H1 (cell line): ENCODE results near the gene SCN2A. TPM values are rescaled to one million over a fixed set of nuclear protein-coding genes. Genes with fewer than 3 reads are reported as not detected.

ENCODE experiments used
- CHD1 ChIP-seq: IDR thresholded peaks from 2 replicates; pipeline ENCODE4 v1.6.1; 2012; ENCODE audit warnings: low read depth, low read length, improper control_type of control experiment
- EP300 ChIP-seq, 2 experiments: IDR thresholded peaks; 1 replicate in 1 of 2; 2 replicates in 1 of 2; pipeline ENCODE4 v1.6.1; 2011 to 2012; ENCODE audit warnings: low read depth in 2 of 2, low read length in 2 of 2, mild to moderate bottlenecking in 2 of 2, borderline replicate concordance in 1 of 2, inconsistent platforms in 1 of 2, moderate library complexity in 1 of 2
- JUND ChIP-seq: IDR thresholded peaks from 2 replicates; pipeline ENCODE4 v1.6.1; 2011; ENCODE audit warnings: mild to moderate bottlenecking, improper control_type of control experiment, low read length
- PHF8 ChIP-seq: fragments of 200-600 bp; sonication (generic); conservative IDR thresholded peaks from 2 replicates; pipeline ENCODE4 v1.7.1; 2012; ENCODE audit warnings: low read depth, mild to moderate bottlenecking, inconsistent platforms, low read length, moderate library complexity
- TBP ChIP-seq: IDR thresholded peaks from 2 replicates; pipeline ENCODE4 v1.6.1; 2011; ENCODE audit warnings: low read depth, low read length, improper control_type of control experiment
- YY1 ChIP-seq: IDR thresholded peaks from 2 replicates; pipeline ENCODE4 v1.6.1; 2011; ENCODE audit warnings: low read depth, mild to moderate bottlenecking, low read length
- polyA plus RNA-seq, 7 experiments: library from polyadenylated mRNA; depleted of rRNA in 3 of 7; stranded (reverse) in 5 of 7; unstranded in 2 of 7; fragments of >200 nt in 5 of 7; fragments of 200-250 nt in 2 of 7; gene quantifications; 1 replicate in 5 of 7; 2 replicates in 1 of 7; 4 replicates in 1 of 7; pipeline versions ENCODE4 v1.2.1 to v1.2.3, GENCODE V29; 2011 to 2013; ENCODE audit warnings: missing spikeins in 2 of 7, mixed read lengths in 2 of 7
- total RNA-seq: library from RNA; stranded (reverse); fragmentation: NEBNext Ultra II Directional; extraction: Animal tissue kit (Norgen Biotek cat#: 25700); gene quantifications from 2 replicates; pipeline ENCODE4 v1.2.1, GENCODE V29; 2021

The SCN2A gene
- total and polyA plus RNA-seq, 2 of the 8 experiments (the other 6 are each of a cell fraction or from before 2014, with no cell fraction given) = 0.18 to 1.1 TPM

DNA sequence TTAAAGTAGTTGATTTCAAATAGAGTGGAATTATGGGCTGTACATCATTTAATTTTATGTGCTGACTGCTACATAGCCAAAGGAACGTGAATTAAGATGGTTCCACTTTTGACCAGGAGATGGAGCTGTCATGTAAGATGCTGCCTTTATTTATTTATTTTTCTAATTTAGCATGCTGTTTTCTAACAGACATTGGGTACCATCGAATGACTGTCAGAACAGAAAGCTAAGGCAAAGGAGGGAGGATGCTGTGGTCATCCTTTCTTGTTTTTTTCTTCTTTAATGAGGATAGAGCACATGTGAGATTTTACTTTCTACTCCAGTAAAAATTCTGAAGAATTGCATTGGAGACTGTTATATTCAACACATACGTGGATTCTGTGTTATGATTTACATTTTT is at the start of gene SCN2A (continued):
- no peak for TF ChIP-seq JUND
- TF ChIP-seq PHF8 = no peak
- no peak for TF ChIP-seq CHD1
- TF ChIP-seq EP300 (IDR thresholded peaks at IDR 0.05; ENCODE audit: borderline replicate concordance in 1 of 2, low read depth in 2 of 2, low read length in 2 of 2) = no peak
- no peak for TF ChIP-seq TBP
- TF ChIP-seq YY1 = no peak
